MCF 10A (cell line): ENCODE measurements around the gene ARHGAP22. TPM values are rescaled to one million over a fixed set of nuclear protein-coding genes. Genes with fewer than 3 reads are reported as not detected.

Experiments
- BruUV-seq: library from RNA; stranded (reverse); fragments of 400-500 nt; replicated peaks from 2 replicates; lab custom pipeline; 2021; lab: Mats Ljungman, UMichigan
- CTCF ChIA-PET: fragments of 300-600 bp; sonication (Branson Sonifier 250); formaldehyde crosslinking; extraction: SDS; loops from one replicate; lab custom pipeline; 2021; ENCODE audit warnings: antibody characterized with exemption, inconsistent platforms; lab: Yijun Ruan, JAX
- POLR2A ChIA-PET: fragments of 300-600, 350-650 bp; sonication (Branson Sonifier 250); formaldehyde crosslinking; extraction: SDS; loops from one replicate; lab custom pipeline; 2020; ENCODE audit warnings: antibody characterized with exemption, inconsistent platforms; lab: Yijun Ruan, JAX
- DNase-seq: peaks from one replicate; pipeline ENCODE4 v3.0.0-alpha.2; 2018; ENCODE audit not compliant: unreplicated experiment
- H3K27ac Mint-ChIP-seq: one replicate; pipeline ENCODE4 v1.8.0; 2022; ENCODE audit warnings: mild to moderate bottlenecking, low read depth, mixed read lengths; ENCODE audit not compliant: unreplicated experiment
- H3K27me3 Mint-ChIP-seq: one replicate; pipeline ENCODE4 v1.8.0; 2022; ENCODE audit warnings: mixed read lengths; ENCODE audit not compliant: insufficient read depth, unreplicated experiment
- H3K36me3 Mint-ChIP-seq: one replicate; pipeline ENCODE4 v1.8.0; 2022; ENCODE audit warnings: mild to moderate bottlenecking, moderate library complexity, mixed read lengths; ENCODE audit not compliant: insufficient read depth, unreplicated experiment
- H3K4me1 Mint-ChIP-seq: one replicate; pipeline ENCODE4 v1.8.0; 2022; ENCODE audit warnings: mixed read lengths; ENCODE audit not compliant: insufficient read depth, unreplicated experiment
- H3K4me3 Mint-ChIP-seq: one replicate; pipeline ENCODE4 v1.8.0; 2022; ENCODE audit warnings: mild to moderate bottlenecking, moderate library complexity, mixed read lengths; ENCODE audit not compliant: unreplicated experiment
- H3K9me3 Mint-ChIP-seq: one replicate; pipeline ENCODE4 v1.8.0; 2022; ENCODE audit warnings: mixed read lengths; ENCODE audit not compliant: unreplicated experiment
- CTCF ChIP-seq: fragments of 200-600 bp; IDR thresholded peaks from one replicate; pipeline ENCODE4 v1.8.0; 2022; ENCODE audit warnings: antibody characterized with exemption, mild to moderate bottlenecking; ENCODE audit not compliant: unreplicated experiment
- intact Hi-C: fragments of 100-400 bp; cut with micrococcal nuclease; formaldehyde crosslinking; loops from 2 replicates; pipeline ENCODE4 v1.14.1; 2022
- total RNA-seq: library from RNA; stranded (reverse); gene quantifications from 2 replicates; pipeline ENCODE4 v1.2.3, GENCODE V29; 2022

The ARHGAP22 gene
- total RNA-seq, 1 experiment from 2014 or later = 6.3 TPM

GRCh38 chr10:48411510-48411909 is 193.4 kb downstream of the ARHGAP22 start:
- Mint-ChIP-seq H3K36me3 (peaks cover 27% of the 10 kb centered on the region), H3K4me3 (no peak overlapping the region), H3K9me3 (peaks cover 8% of the 10 kb centered on the region), H3K4me1 (peaks cover 15% of the 10 kb centered on the region), H3K27me3 (no peaks in the 10 kb centered on the region), H3K27ac (no peak overlapping the region)
- ChIA-PET CTCF (interaction anchor here (0.8 kb wide), 1 partner anchor 53 kb away, joined by 3 read pairs; no protein-coding TSS in a partner anchor), POLR2A (no interaction called here)
- BruUV-seq = no TSS peak
- TF ChIP-seq CTCF = no peak
- intact Hi-C loops = loop anchor here (10.0 kb wide), 1 partner anchor 97 kb away; no protein-coding TSS in a partner anchor
- DNase-seq = no peak

DNA sequence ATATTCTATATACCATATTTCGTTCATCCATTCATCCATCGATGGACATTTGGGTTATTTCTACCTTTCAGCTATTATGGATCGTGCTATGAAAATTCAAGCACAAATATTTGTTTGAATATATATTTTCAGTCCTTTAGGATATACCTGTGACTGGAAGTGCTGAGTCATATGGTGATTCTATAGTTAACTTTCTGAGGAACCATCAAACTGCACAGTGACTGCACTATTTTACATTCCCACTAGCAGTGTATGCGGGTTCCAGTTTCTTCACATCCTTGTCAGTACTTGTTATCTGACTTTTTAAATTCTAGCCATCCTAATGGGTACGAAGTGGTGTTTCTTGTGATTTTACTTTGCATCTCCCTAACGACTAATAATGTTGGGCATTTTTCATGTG is 194.4 kb downstream of the ARHGAP22 start:
- peaks cover 8% of the 10 kb centered on the region for H3K9me3 Mint-ChIP-seq
- H3K27ac Mint-ChIP-seq = no peak overlapping the region
- no peak for DNase-seq
- no peak overlapping the region for H3K4me3 Mint-ChIP-seq
- BruUV-seq = no TSS peak
- intact Hi-C loops = loop anchor here (10.0 kb wide), 1 partner anchor 96 kb away; no protein-coding TSS in a partner anchor
- peaks cover 27% of the 10 kb centered on the region for H3K36me3 Mint-ChIP-seq
- ChIA-PET CTCF (no interaction called here), POLR2A (no interaction called here)
- H3K27me3 Mint-ChIP-seq = no peaks in the 10 kb centered on the region
- peaks cover 12% of the 10 kb centered on the region for H3K4me1 Mint-ChIP-seq
- no peak for TF ChIP-seq CTCF

- H3K27me3 Mint-ChIP-seq = no peaks in the 10 kb centered on the region
- TF ChIP-seq CTCF = no peak
- H3K36me3 Mint-ChIP-seq = peaks cover 15% of the 10 kb centered on the region
- H3K4me1 Mint-ChIP-seq = no peaks in the 10 kb centered on the region
- no peak overlapping the region for H3K27ac Mint-ChIP-seq
- DNase-seq = no peak
- BruUV-seq = no TSS peak
- ChIA-PET POLR2A (interaction anchor here (0.7 to 2.0 kb wide), 5 partner anchors 8 to 197 kb away, joined by 3 to 7 read pairs (median 4); no protein-coding TSS in a partner anchor), CTCF (interaction anchor here (0.8 to 1.4 kb wide), 3 partner anchors 11 to 43 kb away, joined by 3 to 4 read pairs (median 3); no protein-coding TSS in a partner anchor)
- no peak overlapping the region for H3K4me3 Mint-ChIP-seq
- intact Hi-C loops = no loop called here
- no peaks in the 10 kb centered on the region for H3K9me3 Mint-ChIP-seq
Measured at GRCh38 chr10:48406658-48407057, 198.2 kb downstream of the ARHGAP22 start.

- H3K27ac Mint-ChIP-seq = no peak overlapping the region
- peaks cover 13% of the 10 kb centered on the region for H3K36me3 Mint-ChIP-seq
- POLR2A ChIA-PET = interaction anchor here (1.1 to 2.0 kb wide), 4 partner anchors 9 to 19 kb away, joined by 3 to 7 read pairs (median 5); no protein-coding TSS in a partner anchor
- no TSS peak for BruUV-seq
- TF ChIP-seq CTCF = no peak
- intact Hi-C loops = no loop called here
- no peaks in the 10 kb centered on the region for H3K27me3 Mint-ChIP-seq
- no peaks in the 10 kb centered on the region for H3K9me3 Mint-ChIP-seq
- H3K4me3 Mint-ChIP-seq = no peak overlapping the region
- H3K4me1 Mint-ChIP-seq = no peaks in the 10 kb centered on the region
- CTCF ChIA-PET = interaction anchor here (0.5 to 1.4 kb wide), 3 partner anchors 9 to 19 kb away, joined by 3 to 4 read pairs (median 4); no protein-coding TSS in a partner anchor
- peak; percentile 63 for DNase-seq
Measured at GRCh38 chr10:48406204-48406603, 198.7 kb downstream of the ARHGAP22 start.
